GM23248 (cell line): ENCODE data around the gene FAM240A.

ENCODE experiments used
- EZH2 ChIP-seq: fragments of 200-600 bp; sonication (generic); IDR thresholded peaks from 2 replicates; pipeline ENCODE4 v1.6.1; 2018; ENCODE audit warnings: antibody characterized with exemption, mild to moderate bottlenecking; ENCODE audit not compliant: insufficient read depth, poor library complexity, severe bottlenecking
- EZH2phosphoT487 ChIP-seq: fragments of 200-600 bp; sonication (generic); IDR thresholded peaks from 2 replicates; pipeline ENCODE4 v1.6.1; 2018; ENCODE audit warnings: antibody characterized with exemption, moderate library complexity, mild to moderate bottlenecking, low read depth; ENCODE audit not compliant: insufficient read depth

- TF ChIP-seq EZH2 (no peak), EZH2phosphoT487 (no peak)
Measured at GRCh38 chr3:46660543-46661523, 48.5 kb downstream of the FAM240A start.
